ENCODE measurements around the gene TMEM200C. TPM values are rescaled to one million over a fixed set of nuclear protein-coding genes. Genes with fewer than 3 reads are reported as not detected.
"Not testable (repeated sequence)": the region's sequence is repeated elsewhere in the genome, so short reads cannot be mapped to it uniquely, and the experiment has no call there.

TMEM200C gene
- total RNA-seq, 2 donors from 2014 or later, result 2.7 to 3.9 TPM

- DNase-seq (ENCODE audit: low spot score), result no peak
- intact Hi-C loops (cut with DNase I), result no loop called here
Measured at GRCh38 chr18:5893956-5894610, 1.2 kb downstream of the TMEM200C start.

- DNase-seq (ENCODE audit: low spot score), result no peak
- intact Hi-C loops (cut with DNase I), result no loop called here
Measured at GRCh38 chr18:5892823-5893431, 2.4 kb downstream of the TMEM200C start.

GRCh38 chr18:5891854-5892215 lies 3.5 kb downstream of the TMEM200C start:
- DNase-seq (ENCODE audit: low spot score), result no peak
- intact Hi-C loops (cut with DNase I), result no loop called here

- intact Hi-C loops (cut with DNase I), result no loop called here
Measured at GRCh38 chr18:5891184-5891853, 4.0 kb downstream of the TMEM200C start.

GRCh38 chr18:5890331-5891183 lies 4.8 kb downstream of the TMEM200C start:
- peak; percentile 81 for DNase-seq (ENCODE audit: low spot score)
- intact Hi-C loops (cut with DNase I), result no loop called here

More at GRCh38 chr18:5891184-5891853, 4.0 kb downstream of the TMEM200C start:
- peak; percentile 76 for DNase-seq (ENCODE audit: low spot score)

GRCh38 chr18:5885361-5885760 lies 10.0 kb downstream of the TMEM200C start:
- no peak for DNase-seq (ENCODE audit: low spot score)
- intact Hi-C loops (cut with DNase I), result no loop called here

GRCh38 chr18:5884375-5884774 lies 10.9 kb downstream of the TMEM200C start:
- intact Hi-C loops (cut with DNase I), result no loop called here
- no peak for DNase-seq (ENCODE audit: low spot score)

GRCh38 chr18:5879479-5879882 lies 15.8 kb downstream of the TMEM200C start:
- DNase-seq (ENCODE audit: low spot score), result no peak
- intact Hi-C loops (cut with DNase I), result loop anchor here in 1 of 2 donors (5.0 to 10.0 kb wide), 2 partner anchors 603 to 1005 kb away; no protein-coding TSS in a partner anchor

GRCh38 chr18:5876891-5877290 lies 18.4 kb downstream of the TMEM200C start:
- intact Hi-C loops (cut with DNase I), result loop anchor here in 1 of 2 donors (5.0 to 10.0 kb wide), 2 partner anchors 605 to 1008 kb away; no protein-coding TSS in a partner anchor
- no peak for DNase-seq (ENCODE audit: low spot score)

- intact Hi-C loops (cut with DNase I), result loop anchor here in 1 of 2 donors (10.0 kb wide), 1 partner anchor 1010 kb away; no protein-coding TSS in a partner anchor
- no peak for DNase-seq (ENCODE audit: low spot score)
Measured at GRCh38 chr18:5874336-5874735, 21.0 kb downstream of the TMEM200C start.

- no peak for DNase-seq (ENCODE audit: low spot score)
- intact Hi-C loops (cut with DNase I), result loop anchor here in 1 of 2 donors (10.0 kb wide), 1 partner anchor 1012 kb away; no protein-coding TSS in a partner anchor
Measured at GRCh38 chr18:5872886-5873285, 22.4 kb downstream of the TMEM200C start.

GRCh38 chr18:5871426-5871825 lies 23.9 kb downstream of the TMEM200C start:
- intact Hi-C loops (cut with DNase I), result loop anchor here in 1 of 2 donors (10.0 kb wide), 1 partner anchor 1013 kb away; no protein-coding TSS in a partner anchor
- no peak for DNase-seq (ENCODE audit: low spot score)

GRCh38 chr18:5868218-5868854 lies 27.0 kb downstream of the TMEM200C start:
- DNase-seq (ENCODE audit: low spot score), result peak; percentile 82
- intact Hi-C loops (cut with DNase I), result no loop called here

- DNase-seq (ENCODE audit: low spot score), result no peak
- intact Hi-C loops (cut with DNase I), result no loop called here
Measured at GRCh38 chr18:5865521-5865920, 29.8 kb downstream of the TMEM200C start.

- intact Hi-C loops (cut with DNase I); DNase-seq (ENCODE audit: low spot score): not testable (repeated sequence)
Measured at GRCh38 chr18:5862127-5862526, 33.2 kb downstream of the TMEM200C start.

- DNase-seq (ENCODE audit: low spot score), result no peak
- intact Hi-C loops (cut with DNase I), result no loop called here
Measured at GRCh38 chr18:5857180-5857579, 38.1 kb downstream of the TMEM200C start.

- intact Hi-C loops (cut with DNase I), result no loop called here
Measured at GRCh38 chr18:5853253-5853652, 42.1 kb downstream of the TMEM200C start.

GRCh38 chr18:5851998-5852397 lies 43.3 kb downstream of the TMEM200C start:
- intact Hi-C loops (cut with DNase I), result no loop called here
- no peak for DNase-seq (ENCODE audit: low spot score)

More at GRCh38 chr18:5853253-5853652, 42.1 kb downstream of the TMEM200C start:
- no peak for DNase-seq (ENCODE audit: low spot score)

GRCh38 chr18:5842653-5843052 lies 52.7 kb downstream of the TMEM200C start:
- DNase-seq (ENCODE audit: low spot score), result no peak
- intact Hi-C loops (cut with DNase I), result no loop called here

Measured in posterior vena cava (tissue), 2 donors.